Caki2 (cell line): ENCODE measurements around the gene DHRS11. TPM values are rescaled to one million over a fixed set of nuclear protein-coding genes. Genes with fewer than 3 reads are reported as not detected.

Experiments
- DNase-seq: peaks from one replicate; pipeline ENCODE4 v3.0.0-alpha.2; 2015; ENCODE audit warnings: low read depth
- in situ Hi-C: cut with HindIII; loops from 2 replicates; pipeline ENCODE4 v1.10.0; 2016; ENCODE audit warnings: low sequenced_read_pairs, low pct_unique_long_range_greater_than_20kb, mixed read lengths
- total RNA-seq: library from RNA; depleted of rRNA; stranded (reverse); fragments of >200 nt; shearing (Covaris generic); gene quantifications from 2 replicates; pipeline ENCODE4 v1.2.3, GENCODE V29; 2014; ENCODE audit warnings: low replicate concordance; rRNA removed

The DHRS11 gene
- 27.8 and 38.1 TPM in 2 replicates for total RNA-seq

DNA sequence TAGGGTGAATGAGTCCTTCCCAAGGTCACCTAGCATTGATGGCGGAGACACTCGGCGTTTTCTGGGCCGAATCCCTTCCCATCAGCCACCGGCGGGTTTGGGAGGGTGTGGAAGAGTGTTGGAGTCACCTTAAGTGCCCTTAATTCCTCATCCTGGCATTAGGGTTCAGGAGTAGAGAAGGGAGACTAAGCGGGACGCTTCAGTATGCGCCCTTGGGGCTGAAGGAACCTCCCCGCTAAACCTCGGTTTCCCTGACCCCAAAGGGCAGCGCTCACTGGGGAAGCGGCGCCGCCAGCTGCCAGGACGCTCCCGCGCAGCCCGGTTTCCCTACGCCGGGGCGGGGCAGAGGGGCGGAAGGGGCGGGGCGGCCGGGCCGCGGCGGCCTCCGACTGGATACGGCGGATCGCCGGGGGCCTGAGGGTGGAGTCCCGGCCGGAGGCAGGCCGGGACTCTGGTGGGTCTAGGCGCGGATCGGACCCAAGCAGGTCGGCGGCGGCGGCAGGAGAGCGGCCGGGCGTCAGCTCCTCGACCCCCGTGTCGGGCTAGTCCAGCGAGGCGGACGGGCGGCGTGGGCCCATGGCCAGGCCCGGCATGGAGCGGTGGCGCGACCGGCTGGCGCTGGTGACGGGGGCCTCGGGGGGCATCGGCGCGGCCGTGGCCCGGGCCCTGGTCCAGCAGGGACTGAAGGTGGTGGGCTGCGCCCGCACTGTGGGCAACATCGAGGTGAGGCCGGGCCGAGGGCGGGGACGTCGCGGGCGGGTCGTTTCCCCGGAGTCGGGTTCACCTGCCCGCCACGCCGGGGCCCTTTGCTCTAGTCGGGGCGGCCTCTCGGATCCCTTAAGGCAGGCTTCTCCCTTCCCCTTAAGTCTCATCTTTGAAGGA is at the start of gene DHRS11:
Gene DHRS11 (plus strand): TSS at position 446 of the 882 bp plus-strand sequence. CDS start 131 bp downstream, at position 577.
- peak; percentile 62 for DNase-seq
- in situ Hi-C loops = no loop called here

GRCh38 chr17:36542755-36543154 is 48.9 kb upstream of the DHRS11 start:
- in situ Hi-C loops = no loop called here

DNA sequence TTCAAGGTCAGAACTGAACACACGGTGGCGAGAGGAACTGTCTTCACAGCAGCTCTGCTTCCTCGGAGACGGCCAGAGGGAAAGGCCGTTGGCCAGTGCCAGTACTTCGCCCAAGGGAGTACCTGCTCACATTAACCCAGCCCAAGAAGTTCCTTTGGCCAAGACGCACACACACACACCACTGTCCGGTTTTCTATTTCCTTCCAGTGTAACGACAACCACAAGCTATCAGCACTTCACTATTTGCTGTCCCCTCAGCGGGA is 47.7 kb upstream of the DHRS11 start:
- DNase-seq = peak; percentile 62
- in situ Hi-C loops = no loop called here

More at GRCh38 chr17:36542755-36543154, 48.9 kb upstream of the DHRS11 start:
- no peak for DNase-seq

DNA sequence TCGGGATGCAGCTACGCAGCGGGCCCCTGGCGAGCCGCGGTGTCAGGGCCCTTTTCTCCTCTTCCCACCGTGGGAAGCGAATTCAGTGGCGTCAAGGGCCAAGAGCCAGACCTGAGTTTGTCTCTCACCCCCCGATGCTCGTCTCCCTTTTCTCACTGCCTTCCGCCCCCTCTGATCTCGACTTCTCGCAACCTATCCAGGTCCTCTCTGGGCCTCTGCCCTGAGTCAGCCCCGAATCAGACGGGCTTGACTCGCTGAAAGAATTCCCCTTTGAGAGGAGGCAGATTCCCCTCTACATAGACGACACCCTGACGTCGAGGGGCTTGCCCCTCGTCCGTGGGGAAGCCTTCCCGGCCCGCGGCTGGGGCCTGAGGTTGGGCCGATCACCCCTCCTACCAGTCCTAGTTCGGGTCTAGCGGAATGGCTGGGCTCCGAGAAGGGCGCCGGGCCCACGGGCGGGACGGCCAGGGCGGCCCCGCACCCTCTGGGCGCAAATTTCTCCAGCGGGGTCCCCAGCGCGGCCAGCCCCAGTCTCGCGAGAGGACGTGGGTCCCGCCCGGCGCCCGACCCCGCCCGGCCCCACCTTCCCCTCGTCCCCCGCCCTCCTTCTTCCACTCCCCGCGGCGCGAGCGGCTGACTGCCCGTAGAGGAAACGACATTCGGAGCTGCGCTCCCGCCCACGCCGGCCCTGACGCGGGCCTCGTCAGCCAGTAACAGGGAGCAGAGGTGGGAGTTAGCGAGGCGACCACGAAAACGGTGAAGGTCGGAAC is 47.2 kb upstream of the DHRS11 start, which contains the start of gene GGNBP2:
Gene GGNBP2 (plus strand): TSS at position 613 of the 770 bp plus-strand sequence. CDS start 806 bp downstream, outside the sequence.
- in situ Hi-C loops = no loop called here

DNA sequence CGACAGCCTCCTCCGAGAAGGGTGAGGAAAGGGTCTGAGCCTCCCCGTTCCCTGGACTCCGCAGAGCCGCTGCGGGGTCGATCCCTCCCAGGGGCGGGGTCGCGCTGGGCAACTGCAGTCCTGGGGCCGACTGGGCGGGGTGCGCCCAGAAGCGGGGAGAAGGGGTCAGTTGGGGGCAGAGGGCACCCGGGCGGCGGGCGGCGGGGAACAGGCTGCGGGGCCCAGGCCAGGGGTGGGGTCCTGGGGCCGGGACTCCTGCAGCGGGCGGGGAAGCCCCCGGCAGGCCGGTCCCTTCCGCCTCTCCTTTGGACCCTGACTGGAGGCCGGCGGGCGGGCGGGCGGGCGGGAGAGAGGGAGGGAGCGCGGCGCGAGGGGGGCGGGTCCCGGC is 46.6 kb upstream of the DHRS11 start:
- in situ Hi-C loops = no loop called here
- DNase-seq = no peak

More for the DNA sequence above, 47.2 kb upstream of the DHRS11 start, which contains the start of gene GGNBP2:
- peak; percentile 91 for DNase-seq

DNA sequence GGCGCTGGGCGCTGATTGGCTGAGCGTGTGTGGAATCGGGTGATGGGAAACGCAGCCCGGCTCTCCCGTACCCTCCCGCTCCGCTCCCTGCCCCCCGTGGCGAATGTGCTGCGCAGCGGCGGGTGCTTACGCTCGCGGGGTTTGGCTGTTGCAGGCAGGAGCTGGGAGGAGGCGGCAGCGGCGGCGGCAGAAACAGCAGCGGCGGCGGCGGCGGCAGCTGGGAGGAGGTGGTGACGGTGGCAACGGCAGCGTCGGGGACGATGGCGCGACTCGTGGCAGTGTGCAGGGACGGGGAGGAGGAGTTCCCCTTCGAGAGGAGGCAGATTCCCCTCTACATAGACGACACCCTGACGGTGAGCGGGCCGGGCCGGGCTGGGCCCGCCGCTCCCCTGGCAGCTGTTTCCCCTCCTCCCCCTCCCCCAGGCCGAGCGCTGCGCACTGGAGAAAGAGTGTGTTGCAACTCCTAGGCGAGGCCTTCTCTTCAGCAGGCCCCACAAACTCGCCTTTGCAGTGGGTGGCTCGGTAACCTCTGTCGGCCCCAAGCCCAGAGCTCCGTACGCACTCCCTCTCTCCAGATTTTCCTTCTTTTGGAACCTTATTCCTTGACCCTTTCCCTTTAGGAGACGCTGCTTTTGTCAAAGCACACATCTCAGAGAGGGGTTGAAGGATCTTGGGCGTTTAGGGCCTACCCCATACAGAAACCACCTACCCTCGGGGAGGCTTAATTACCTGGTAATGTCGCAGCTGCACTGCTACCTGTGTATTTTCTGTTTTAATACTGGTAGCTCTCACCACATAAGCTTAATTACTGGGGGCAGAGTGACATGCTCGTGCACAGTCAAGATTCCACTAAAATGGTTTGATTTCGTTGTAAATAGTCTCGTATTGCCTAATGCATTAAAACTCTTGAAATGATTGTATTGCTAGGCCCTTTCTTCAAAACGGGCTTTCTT is 45.9 kb upstream of the DHRS11 start:
- peak; percentile 97 for DNase-seq
- in situ Hi-C loops = no loop called here

DNA sequence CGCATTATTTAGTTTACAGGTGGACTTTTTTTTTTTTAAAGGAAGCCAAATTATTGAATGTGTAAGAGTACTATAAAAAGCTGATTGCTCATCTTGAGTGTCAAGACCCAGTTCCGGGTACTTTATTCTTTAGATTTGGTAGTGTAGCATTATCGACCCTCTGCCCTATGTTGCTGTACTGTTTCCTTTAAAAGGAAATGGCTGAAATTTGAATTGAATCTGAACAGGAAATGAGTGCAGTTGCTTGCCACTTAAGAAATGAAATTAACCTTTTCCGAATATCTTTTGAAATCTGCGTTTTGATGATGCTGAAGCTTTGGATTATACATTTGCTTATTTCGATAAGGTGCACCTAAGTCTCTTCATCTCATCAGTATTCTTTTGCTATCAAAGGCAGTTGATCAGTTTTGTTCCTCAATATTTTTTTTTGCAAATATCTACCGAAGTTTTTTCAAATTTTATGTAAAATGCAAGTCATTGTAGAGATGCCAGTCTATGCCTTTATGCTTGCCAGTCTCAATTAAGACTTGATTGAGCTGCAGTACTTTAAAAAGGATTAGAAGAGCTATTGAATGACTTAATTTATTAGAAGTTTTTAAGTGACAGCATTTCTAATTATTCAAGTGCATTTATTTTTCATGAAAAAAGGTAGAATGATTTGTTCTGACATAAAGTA is 45.1 kb upstream of the DHRS11 start:
- in situ Hi-C loops = no loop called here
- no peak for DNase-seq

- in situ Hi-C loops = no loop called here
- no peak for DNase-seq
Measured at GRCh38 chr17:36547776-36548175, 43.9 kb upstream of the DHRS11 start.

GRCh38 chr17:36550491-36551417 is 40.9 kb upstream of the DHRS11 start:
- no peak for DNase-seq
- in situ Hi-C loops = no loop called here

DNA sequence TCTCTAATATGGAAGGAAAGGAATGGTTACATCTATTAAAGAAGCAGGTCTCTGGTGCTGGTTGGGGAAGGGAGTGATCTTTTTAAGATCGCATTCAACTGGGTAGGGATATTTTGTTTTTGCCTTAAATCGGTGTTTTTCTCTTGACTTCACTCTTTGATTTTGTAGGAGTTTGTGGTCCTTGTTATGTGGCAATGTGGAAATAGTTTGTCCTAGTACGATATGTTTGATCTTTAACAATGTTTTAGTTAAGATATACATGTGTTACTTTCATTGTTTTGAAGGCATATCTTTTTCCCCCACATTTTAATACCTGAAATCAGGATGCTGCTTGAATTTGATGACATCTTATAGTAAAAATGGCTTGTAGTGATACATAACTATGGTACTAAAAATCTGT is 38.2 kb upstream of the DHRS11 start:
- DNase-seq = no peak
- in situ Hi-C loops = no loop called here

DNA sequence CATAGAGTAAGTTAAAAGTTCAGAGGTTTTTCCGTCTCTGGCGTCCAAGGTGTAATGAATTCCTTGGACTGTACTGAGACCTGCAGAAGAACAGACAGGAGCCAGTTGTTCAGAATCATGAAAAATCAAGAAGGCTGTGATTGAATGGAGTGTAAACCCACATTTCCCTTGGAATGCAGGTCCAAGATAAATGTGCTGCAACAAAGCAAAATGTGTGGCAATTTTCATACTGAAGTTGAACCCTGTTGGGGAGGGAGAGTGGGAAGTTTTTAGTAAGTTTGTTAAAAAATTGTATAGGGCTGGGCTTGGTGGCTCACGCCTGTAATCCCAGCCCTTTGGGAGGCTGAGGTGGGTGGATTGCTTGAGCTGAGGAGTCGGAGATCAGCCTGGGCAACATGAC is 25.6 kb upstream of the DHRS11 start:
- in situ Hi-C loops = no loop called here
- no peak for DNase-seq

- in situ Hi-C loops = no loop called here
- DNase-seq = no peak
Measured at GRCh38 chr17:36575028-36575427, 16.7 kb upstream of the DHRS11 start.

DNA sequence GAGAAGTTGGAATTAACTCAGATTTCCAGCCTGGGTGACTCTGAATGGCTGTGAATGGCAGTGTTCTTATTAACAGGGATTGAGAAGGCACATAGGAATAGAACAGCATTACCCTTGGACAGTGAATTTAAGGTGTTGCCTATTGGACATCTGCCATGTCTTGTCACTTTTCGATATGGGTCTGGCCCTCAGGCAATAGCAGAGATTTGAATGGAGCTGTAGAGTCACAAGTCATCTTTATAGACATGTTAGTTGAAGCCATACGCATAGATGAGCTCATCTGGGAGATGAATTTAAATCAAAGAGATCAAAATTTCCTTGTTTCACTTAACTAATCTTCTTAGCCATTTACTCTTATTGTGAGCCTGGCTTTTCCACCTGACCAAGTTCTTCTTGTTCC is 14.9 kb upstream of the DHRS11 start:
- DNase-seq = no peak
- in situ Hi-C loops = no loop called here

DNA sequence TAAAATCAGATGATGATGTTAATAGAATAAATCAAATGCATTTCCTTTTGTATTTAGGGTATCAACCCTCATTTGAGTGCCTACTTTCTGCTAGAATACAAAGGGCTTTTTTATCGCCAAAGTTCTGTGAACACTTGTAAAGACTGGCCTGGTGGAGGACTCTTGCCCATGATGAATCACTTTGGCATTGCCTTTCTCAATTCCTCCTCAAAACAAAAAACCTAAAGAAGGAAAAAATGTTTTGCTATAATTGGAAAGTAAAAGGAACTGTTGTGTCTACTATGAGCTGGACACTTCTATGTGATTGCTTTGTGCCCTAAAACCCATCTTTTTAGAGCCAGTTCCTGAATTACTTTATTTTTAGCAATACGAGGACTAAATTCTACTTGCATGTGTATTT is 13.0 kb upstream of the DHRS11 start:
- in situ Hi-C loops = no loop called here
- DNase-seq = no peak

- DNase-seq = no peak
- in situ Hi-C loops = no loop called here
Measured at GRCh38 chr17:36583787-36584186, 7.9 kb upstream of the DHRS11 start.

GRCh38 chr17:36586138-36586537 is 5.5 kb upstream of the DHRS11 start:
- in situ Hi-C loops = no loop called here
- no peak for DNase-seq

GRCh38 chr17:36590082-36590481 is 1.6 kb upstream of the DHRS11 start:
- no peak for DNase-seq
- in situ Hi-C loops = no loop called here
